Spleen (tissue), 7 donors: ENCODE results near the gene UBR1.

Source experiments
- CTCF ChIP-seq, 11 experiments: fragments of 200-600 bp in 7 of 11; fragments of 450-650 bp in 4 of 11; sonication (generic) in 4 of 11; IDR thresholded peaks in 8 of 11; conservative IDR thresholded peaks in 3 of 11; 1 replicate in 7 of 11; 2 replicates in 4 of 11; pipeline versions ENCODE4 v1.4.0 to v1.8.0; 2016 to 2021; ENCODE audit warnings: antibody characterized with exemption in 11 of 11, inconsistent platforms in 4 of 11, mild to moderate bottlenecking in 1 of 11
- POLR2A ChIP-seq, 3 donors: fragments of 450-650 bp; IDR thresholded peaks; one replicate each; pipeline ENCODE4 v1.5.1; 2017; ENCODE audit warnings: antibody characterized with exemption in 3 of 3, mild to moderate bottlenecking in 1 of 3
- POLR2AphosphoS5 ChIP-seq, 3 donors: sonication (generic); formaldehyde crosslinking; IDR thresholded peaks; one replicate each; pipeline ENCODE4 v1.5.1; 2017; ENCODE audit warnings: antibody characterized with exemption in 3 of 3
- donor health status: DM: no; HTN: no; CAD: no; lungs with moderate emphysema.
- donor health status: DM: no; HTN: no; CAD: no.
- donor health status: DM: no; HTN: no; CAD: no.

GRCh38 chr15:42973114-42973513 is 132.7 kb downstream of the UBR1 start:
- TF ChIP-seq POLR2A (IDR thresholded peaks at IDR 0.05) (no peak), POLR2AphosphoS5 (IDR thresholded peaks at IDR 0.05) (no peak), CTCF (IDR thresholded peaks at IDR 0.05 in 8 of 11, conservative IDR thresholded peaks at IDR 0.05 in 3 of 11) (no peak)
